Left cardiac atrium (tissue), 4 donors: ENCODE measurements around the gene TSPAN18. TPM values are rescaled to one million over a fixed set of nuclear protein-coding genes. Genes with fewer than 3 reads are reported as not detected.
A peak's percentile ranks its signal among the peaks of the same experiment; 100 is the strongest.

ENCODE experiments used
- ATAC-seq, 2 donors: fragments of 200-7000 bp; cut with Tn5 transposase; one replicate each; pipeline ENCODE4 v1.9.1; 2020; ENCODE audit warnings: mild to moderate bottlenecking in 2 of 2, moderate library complexity in 2 of 2
- DNase-seq: peaks from one replicate; pipeline ENCODE4 v3.0.0-alpha.2; 2020
- intact Hi-C, 2 donors: fragments of 100-400 bp; cut with DNase I; formaldehyde crosslinking; loops; one replicate each; pipeline versions ENCODE4 v1.14.1 to v1.15.1; 2022 to 2023
- total RNA-seq, 2 donors: library from RNA; stranded (reverse); fragmentation: NEBNext Ultra II Directional; extraction: Animal tissue kit (Norgen Biotek cat#: 25700); gene quantifications; one replicate each; pipeline ENCODE4 v1.2.1, GENCODE V29; 2021
- donor health status: DM: no; HTN: yes; CAD: no.
- donor health status: DM: no; HTN: yes; CAD: no; lungs with severe emphysema.
- donor health status: DM: yes; HTN: yes; CAD: no.
- donor health status: Dilated cardiomyopathy.

TSPAN18 gene
- total RNA-seq, 2 donors from 2014 or later = 152 to 166 TPM

DNA sequence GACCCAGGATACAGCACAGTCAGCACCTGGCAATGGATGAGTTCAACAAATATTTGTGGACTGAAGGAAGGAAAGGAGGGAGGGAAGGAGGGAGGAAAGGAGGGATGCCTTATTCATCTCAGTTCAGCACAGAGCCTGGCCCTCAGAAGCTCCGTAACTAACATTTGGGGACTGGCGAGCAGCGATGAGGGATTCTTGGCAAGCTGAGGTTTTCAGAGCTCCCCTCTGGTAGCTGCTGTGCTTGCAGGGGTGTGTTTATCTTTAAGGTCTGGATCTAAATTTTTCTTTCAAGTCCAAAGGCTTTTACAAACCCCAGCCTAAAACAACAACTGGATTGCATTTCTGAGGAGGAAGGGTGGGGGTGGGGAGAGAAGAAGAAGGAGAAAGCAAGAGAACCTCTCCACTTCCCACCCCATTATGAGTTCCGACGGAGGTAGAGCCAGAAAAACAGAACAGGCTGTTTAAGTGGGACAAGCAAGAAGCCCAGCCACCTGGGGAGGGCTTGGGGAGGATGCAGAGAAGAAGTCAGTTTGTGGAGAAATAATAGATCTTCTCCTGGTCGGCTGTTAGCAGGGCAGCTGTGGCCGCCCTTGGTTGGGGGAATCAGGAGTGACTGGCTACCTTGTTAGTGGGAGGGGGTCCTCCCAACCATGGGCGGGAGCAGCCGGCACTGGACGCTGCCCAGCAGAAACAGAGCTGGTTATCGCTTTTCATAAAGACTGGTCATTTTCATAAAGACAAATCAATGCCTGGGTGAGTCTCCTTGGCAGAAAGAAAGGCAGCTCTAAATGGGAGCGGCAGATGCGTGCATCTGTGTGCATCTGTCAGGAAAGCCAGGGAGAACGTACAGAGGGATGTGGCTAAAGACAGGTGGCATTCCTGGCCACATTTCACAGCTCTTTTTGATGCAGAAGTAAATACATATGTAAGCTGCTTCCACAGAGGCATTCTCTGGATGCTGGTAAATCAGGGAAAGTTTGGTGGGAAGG is 78.0 kb downstream of the TSPAN18 start:
- DNase-seq (no peak), ATAC-seq (peak in 1 of 2 donors; percentile 25)
- intact Hi-C loops = no loop called here

DNA sequence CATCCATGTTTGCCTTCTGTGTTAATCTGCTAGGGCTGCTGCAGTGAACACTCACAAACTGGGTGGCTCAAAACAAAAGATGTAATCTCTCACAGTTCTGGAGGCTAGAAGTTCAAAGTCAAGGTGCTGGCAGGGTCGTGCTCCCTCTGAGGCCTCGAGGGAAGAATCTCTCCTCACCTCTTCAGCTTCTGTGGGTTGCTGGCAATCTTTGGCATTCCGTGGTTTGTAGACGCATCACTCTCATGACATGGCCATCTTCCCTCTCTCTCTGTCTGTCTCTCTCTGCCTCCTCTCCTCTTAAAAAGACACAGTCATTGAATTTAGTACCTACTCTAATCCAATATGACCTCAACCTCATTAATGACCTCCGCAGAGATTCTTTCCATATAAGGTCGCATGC is 78.8 kb downstream of the TSPAN18 start:
- intact Hi-C loops = no loop called here
- ATAC-seq (no peak), DNase-seq (no peak)

DNA sequence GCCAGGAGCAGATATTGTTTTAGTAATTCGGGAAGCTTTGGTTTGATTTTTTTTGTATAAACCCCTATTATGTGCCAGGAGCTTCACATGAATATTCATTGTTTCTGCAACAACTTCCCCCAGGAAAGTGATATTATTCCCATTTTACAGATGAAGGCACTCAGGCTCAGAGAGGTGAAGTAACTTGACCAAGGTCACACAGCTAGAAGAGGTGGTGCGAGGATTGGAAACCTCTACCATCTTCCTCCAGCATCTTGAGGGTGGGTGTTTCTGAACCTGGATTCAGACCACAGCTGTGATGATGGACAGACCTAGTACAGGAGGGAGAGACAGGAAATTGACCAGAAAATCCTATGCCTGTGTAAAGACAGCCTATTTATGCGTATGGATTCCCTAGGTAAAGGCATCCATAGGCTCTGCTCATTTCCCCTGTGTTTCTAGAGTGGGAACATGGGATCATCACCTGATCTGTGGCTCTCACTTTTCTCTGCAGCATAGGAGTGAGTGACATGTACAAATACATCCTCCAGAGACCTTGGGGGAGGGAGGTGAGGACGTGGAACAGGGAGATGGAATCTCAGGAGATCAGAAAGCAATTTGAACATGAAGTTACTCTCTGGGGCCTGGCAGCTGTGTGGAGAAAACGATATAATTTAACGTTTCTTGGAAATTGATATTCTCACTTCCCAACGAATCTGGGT is 81.4 kb downstream of the TSPAN18 start:
- intact Hi-C loops = no loop called here
- no peak for DNase-seq
- ATAC-seq = no peak

DNA sequence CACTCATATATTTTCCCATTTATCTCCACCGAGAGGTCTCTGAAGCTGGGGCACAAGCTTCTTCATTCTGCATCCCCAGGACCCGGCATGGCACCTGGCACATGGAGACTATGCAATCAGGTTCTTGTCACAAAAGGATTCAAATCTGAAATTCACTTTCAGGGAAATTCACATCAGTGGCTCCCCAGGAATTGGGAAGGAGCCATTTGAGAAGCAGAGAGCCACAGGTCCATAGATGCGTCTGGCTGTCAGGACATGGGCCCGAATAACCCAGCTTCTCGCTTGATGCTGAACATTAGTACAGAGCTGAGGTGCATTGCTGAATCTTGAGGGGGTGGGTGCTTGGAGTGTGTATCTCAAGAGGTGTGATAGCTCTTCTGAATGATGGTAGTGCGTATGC is 82.5 kb downstream of the TSPAN18 start:
- intact Hi-C loops = no loop called here
- DNase-seq = no peak
- no peak for ATAC-seq

DNA sequence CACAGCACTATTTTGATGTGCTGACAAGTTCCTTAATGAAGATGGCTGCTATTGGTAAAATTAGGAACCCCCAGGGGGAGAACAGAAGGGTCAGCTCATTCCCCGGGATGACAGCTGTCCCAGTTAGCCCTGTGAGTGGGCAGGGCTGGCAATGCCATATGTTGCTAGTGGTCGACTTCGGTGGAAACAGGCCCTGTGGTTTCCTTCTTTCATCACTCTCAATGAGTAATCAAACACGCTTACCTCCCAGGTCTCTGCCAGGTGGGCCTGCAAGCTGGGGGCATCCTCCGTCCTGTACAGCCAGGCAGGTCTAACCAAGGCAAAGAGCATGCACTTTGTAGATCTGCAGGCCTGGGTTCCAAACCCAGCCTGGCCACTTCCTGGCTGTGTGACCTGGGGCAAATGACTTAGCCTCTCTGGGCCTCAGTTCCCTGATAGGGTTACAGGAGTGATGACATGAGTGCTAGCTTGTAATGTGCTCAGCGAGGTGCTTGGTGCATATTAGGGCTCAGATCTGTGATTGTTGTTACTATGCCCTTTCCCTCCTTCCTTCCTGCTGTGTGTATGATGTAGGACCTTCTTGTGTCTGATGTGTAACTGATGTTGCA is 85.2 kb downstream of the TSPAN18 start:
- ATAC-seq (no peak), DNase-seq (no peak)
- intact Hi-C loops = no loop called here

DNA sequence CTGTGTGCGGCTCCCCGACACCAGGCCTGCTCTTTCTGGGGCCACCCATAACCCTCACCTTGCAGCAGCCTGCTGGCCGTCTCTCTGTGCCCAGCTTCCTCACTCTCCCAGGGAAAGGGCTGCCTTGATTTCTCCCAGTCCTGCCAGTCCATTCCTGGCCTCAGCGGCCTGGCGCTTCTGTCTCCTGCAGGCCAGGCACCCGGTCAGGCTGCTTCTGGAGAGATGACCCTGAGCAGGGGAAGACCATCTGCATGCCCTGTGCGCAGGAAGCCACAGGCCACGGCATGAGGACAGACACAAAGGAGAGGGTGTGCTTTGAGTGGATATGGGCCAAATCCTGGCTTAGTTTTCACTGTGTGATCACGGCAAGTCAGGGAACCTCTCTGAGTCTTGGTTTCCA is 86.2 kb downstream of the TSPAN18 start:
- ATAC-seq (peak; percentile 24 to 41), DNase-seq (no peak)
- intact Hi-C loops = no loop called here

DNA sequence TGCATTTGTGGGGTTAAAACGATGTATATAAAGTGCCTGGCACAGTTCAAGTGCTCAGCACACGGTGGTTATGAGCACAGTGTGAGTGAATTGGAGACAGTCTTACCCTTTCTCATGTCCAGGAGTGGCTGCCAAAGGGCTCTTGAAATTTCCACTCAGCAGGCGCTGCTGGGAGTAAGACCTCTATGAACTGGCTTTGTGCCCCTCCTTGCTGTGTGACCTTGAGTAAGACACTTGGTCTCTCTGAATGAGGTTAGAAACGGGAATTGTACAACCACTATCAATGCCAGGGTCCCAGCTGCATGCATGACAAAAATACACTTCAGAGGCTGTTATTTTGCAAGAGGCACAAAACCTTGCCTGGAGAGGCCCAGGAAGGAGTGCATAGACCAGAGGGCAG is 86.6 kb downstream of the TSPAN18 start:
- intact Hi-C loops = no loop called here
- peak; percentile 45 to 65 for ATAC-seq
- peak; percentile 66 for DNase-seq

DNA sequence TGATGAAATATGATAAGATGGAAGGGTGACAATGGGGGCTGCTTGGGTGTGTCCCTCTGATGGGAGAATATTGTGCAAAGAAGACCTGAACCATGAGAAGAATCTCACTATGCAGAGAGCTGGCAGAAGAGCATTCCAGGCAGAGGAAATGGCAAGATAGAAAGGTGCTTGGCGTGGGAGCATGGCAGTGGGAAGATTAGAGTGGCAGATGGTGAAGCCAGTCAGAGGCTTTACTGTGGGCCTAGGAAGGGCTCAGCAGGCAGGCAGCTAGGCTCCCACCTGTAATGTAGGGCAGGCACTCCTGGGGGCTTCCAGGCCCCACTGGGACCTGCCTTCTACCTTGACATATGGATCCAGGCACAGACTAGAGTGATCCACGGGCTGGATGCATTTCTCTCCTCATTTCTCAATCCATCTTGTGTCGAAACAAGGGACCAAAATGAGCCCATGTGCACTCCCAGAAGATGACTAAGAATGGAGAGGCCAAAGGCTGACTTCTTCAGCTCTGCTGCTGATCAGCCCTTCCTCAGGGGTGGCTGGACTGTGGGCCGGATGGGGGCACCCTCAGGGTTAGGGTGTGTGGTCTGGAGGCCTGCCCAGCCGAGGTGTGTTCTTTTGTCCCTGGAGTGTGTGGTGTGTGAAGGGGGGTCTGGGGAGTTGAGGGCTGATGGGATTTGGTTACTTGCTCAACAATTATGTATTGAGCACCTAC is 88.3 kb downstream of the TSPAN18 start:
- ATAC-seq = no peak
- intact Hi-C loops = loop anchor here in 1 of 2 donors (5.0 kb wide), 1 partner anchor 38 kb away; no protein-coding TSS in a partner anchor

DNA sequence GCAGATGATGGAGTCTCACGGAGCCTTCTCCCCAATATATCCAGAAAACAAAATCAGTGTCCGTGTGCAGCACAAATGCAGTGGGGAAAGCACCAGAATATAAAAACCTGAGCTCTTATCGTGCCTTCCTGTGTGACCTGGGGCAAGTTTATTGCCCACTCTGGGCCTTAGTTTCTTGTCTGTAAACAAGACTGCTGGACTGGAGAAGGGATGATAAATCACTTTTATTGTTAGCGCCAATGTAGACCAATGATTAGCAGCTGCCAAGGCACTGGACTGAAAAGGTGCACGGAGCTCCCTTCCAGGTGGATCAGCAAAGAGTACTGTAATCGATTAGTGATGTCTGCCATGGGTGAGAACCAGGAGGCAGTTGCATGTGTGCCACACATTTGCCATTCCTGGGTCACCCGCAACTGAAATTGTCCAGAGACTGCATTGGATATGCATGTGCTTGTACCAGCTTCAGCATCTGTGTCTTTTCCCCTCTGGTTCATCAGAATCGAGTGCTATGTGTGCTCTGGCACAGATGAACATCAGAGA is 89.2 kb downstream of the TSPAN18 start:
- ATAC-seq (no peak), DNase-seq (no peak)
- intact Hi-C loops = loop anchor here in 1 of 2 donors (5.0 kb wide), 1 partner anchor 39 kb away; no protein-coding TSS in a partner anchor

More for the DNA sequence above, 88.3 kb downstream of the TSPAN18 start:
- DNase-seq = no peak

DNA sequence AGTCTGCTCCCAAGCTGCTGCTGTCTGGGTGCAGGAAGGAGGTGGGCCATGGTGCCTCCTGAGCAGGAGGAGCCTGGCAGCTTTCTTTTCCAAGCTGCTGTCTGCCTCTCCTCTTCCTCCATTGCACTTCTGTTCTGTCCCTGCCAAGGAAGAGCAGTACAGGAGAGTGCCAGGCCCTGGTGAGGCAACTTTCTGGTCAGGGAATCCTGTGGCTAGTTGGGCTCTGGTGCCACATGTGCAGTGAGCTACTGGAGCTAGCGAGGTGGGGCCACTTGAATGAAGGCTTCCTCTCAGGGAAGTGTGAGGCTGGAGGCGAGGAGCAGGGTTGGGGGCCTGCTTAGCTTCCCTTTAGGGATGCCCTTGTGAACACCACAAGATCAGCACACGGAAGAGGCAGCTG is 90.0 kb downstream of the TSPAN18 start:
- ATAC-seq (no peak), DNase-seq (no peak)
- intact Hi-C loops = loop anchor here in 1 of 2 donors (5.0 kb wide), 1 partner anchor 39 kb away; no protein-coding TSS in a partner anchor

DNA sequence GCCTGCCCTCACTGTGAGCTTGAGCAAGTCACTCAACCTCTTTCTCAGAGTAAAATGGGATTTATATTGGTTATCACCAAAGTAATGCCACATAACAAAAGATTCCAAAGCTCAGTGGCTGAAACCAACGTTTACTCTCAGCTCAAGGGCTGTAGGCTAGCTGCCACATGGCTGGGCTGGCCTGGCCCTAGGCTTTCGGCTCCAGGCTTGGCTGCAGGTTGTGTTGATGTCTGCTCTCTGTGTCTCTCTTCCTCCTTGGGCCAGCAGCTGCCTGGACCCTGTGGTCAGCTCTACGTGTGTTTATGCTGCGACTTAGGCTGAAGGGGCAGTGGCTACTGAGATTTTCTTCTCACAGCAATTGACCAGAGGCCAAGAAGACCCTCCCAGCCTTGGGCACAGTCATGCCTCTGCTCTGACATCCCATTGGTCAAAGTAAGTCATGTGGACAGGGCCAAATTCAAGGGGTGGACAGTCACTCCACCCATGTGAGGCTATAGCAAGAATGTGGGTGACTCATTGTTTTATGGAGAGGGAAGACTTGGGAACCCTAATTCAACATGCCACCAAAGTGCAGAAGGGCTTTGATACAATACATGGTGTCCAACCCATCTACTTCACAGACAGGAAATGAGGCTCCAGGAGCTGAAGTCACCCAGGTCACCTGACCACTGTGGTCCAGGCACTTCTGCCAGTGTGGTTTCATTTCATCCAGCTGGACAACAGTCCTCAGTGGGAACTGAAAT is 90.6 kb downstream of the TSPAN18 start:
- ATAC-seq (no peak), DNase-seq (no peak)
- intact Hi-C loops = loop anchor here in 1 of 2 donors (5.0 kb wide), 1 partner anchor 40 kb away; no protein-coding TSS in a partner anchor

DNA sequence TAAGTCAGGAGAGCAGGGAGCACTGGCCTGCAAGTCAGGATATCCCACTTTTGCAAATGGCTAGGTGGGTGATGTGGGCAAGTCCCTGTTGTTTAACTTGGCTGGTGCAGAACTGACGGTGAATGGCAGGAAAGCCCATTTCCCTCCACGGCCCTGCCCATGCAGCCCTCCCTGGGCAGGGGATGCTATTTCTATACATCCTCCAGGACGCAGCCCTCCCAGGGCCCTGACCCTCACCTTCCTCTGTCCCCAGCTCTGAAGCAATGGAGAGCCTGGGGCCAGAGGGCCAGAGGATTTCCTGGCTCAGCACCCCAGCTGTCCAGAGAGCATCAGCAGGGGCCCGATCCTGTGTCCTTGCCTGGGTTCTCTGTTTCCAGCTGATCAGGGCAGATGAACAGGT is 91.3 kb downstream of the TSPAN18 start:
- ATAC-seq (peak; percentile 18 to 21), DNase-seq (no peak)
- intact Hi-C loops = loop anchor here in 1 of 2 donors (5.0 kb wide), 1 partner anchor 41 kb away; no protein-coding TSS in a partner anchor

DNA sequence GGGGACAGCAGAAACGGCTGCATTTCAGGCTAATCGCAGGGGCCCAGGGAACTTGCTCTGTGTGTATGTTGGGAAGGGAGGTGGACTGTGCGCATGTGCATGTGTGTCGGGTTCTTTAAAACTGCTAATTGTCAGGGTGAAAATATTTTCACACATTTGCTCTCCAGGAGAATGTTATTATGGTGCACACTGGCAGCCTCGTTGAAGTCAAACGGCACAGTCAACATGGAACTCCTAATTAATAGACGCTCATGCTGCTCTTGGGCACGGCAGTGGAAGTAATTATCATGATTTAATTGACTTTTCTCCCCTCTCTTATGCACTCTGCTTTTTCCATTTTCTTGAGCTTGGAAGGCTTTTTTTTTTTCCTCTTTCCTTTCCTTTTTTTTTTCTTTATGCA is 92.6 kb downstream of the TSPAN18 start:
- no peak for DNase-seq
- ATAC-seq = peak in 1 of 2 donors; percentile 5
- intact Hi-C loops = loop anchor here in 1 of 2 donors (5.0 kb wide), 1 partner anchor 42 kb away; no protein-coding TSS in a partner anchor

DNA sequence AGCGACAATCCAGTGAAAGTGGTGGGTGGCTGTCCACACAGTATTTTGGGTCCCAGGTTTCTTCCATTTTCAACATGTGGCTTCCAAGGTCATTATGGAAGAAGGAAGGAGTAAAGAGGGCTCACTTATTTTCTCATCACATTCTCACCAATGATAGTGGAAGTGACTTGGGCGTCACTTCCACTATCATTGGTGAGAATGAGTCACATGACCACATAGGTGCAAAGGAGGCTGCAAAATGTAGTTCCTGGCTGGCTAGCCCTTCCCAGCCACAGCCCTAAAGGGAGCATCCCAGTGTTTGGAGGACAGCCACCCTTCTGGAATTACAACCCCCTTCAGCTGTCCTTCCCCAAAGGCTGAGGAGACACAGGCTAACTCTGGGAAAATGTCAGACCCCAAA is 95.6 kb downstream of the TSPAN18 start:
- intact Hi-C loops = no loop called here
- ATAC-seq = no peak
- no peak for DNase-seq

DNA sequence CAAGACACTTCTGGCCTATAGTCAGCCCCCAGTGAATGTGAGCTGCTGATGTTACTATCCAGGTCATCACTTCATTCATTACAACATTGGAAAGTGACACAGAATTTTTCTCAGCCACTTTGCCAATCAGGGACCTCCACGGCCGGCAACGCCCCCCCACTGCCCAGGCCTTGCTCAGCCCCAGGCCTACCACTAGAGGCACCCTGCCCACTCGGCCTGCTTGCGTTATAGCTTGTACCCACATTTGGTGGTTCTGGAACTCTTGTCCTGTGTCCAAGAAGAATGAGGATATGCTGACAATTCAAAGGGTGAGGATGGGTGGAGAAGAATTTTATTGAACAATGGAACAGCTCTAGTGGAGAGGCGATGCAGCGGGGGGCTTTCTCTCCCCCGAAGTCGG is 96.2 kb downstream of the TSPAN18 start:
- DNase-seq = no peak
- intact Hi-C loops = no loop called here
- no peak for ATAC-seq

DNA sequence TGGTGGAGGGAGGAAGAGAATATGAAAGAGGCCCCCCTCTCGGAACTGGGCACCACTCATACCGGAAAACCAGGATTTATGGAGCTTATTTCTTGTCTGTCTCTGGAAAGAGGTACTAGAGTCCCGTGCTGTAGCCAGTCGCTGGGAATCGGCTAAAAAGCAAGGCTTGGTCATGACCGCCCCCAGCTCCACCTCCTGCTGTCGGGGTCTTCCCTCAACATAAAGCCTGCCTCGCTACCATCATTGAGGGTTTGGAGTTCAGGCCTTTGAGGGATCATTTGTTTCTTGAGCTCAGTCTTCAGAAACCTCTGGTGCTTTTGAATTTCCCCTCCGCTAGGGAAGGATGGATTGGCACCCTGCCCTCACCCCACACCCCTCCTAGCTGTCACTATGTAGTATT is 97.1 kb downstream of the TSPAN18 start:
- ATAC-seq (no peak), DNase-seq (no peak)
- intact Hi-C loops = no loop called here

DNA sequence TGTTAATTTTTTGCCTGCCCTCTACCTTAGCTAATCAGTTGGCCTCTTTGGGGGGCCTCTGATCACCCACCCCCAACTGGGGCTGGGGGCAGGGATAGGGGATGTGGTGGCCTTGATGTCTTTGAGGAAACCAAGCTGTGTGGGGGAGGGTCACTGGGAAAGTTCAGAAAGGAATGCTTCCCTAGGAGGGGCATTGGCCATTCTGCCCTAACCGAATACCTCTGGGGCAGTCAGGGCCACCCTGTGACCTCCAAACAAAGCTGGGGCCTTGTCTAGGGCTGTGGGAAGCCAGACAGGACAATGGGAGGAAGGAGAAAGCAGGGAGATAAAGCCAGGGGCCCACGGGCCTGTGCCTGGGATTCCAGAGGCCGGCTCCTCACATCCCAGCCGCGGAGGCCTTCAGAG is 97.5 kb downstream of the TSPAN18 start:
- peak; percentile 8 to 53 for ATAC-seq
- intact Hi-C loops = no loop called here

More for the DNA sequence above, 97.5 kb downstream of the TSPAN18 start:
- peak; percentile 55 for DNase-seq
